H7 (cell line): ENCODE measurements around the gene BARX1. TPM values are rescaled to one million over a fixed set of nuclear protein-coding genes. Genes with fewer than 3 reads are reported as not detected.

Experiments
- DNase-seq: peaks from one replicate; pipeline ENCODE4 v3.0.0; 2012
- H3K27me3 ChIP-seq: 2 replicates; pipeline ENCODE4 v1.6.0; 2011; ENCODE audit warnings: mild to moderate bottlenecking, low read length; ENCODE audit not compliant: control insufficient read depth, insufficient read depth
- H3K36me3 ChIP-seq: replicated peaks from 2 replicates; pipeline ENCODE4 v1.5.1; 2011; ENCODE audit warnings: low read length; ENCODE audit not compliant: control insufficient read depth, insufficient read depth
- H3K4me3 ChIP-seq: 2 replicates; pipeline ENCODE4 v1.5.1; 2011; ENCODE audit warnings: low read depth, mild to moderate bottlenecking, control low read depth, low read length, moderate library complexity; ENCODE audit not compliant: insufficient read depth
- total RNA-seq: library from RNA; depleted of rRNA; stranded (reverse); fragments of >200 nt; shearing (Covaris generic); gene quantifications from 2 replicates; pipeline ENCODE4 v1.2.3, GENCODE V29; 2014; rRNA removed

BARX1 gene
- 79.7 and 80.4 TPM in 2 replicates for total RNA-seq

GRCh38 chr9:93955111-93955980 lies at the start of gene BARX1:
Gene BARX1, minus strand, starts transcription at chr9:93955355. Its CDS starts 209 bp downstream, at chr9:93955146.
- no peaks in the 10 kb centered on the region for H3K36me3 ChIP-seq
- peaks cover 94% of the 10 kb centered on the region for H3K27me3 ChIP-seq
- H3K4me3 ChIP-seq: peak within 1 kb of the TSS; percentile 44
- DNase-seq: peak; percentile 95

- Histone ChIP-seq H3K36me3 (no peaks in the 10 kb centered on the region), H3K4me3 (no peak overlapping the region), H3K27me3 (no peaks in the 10 kb centered on the region)
- peak; percentile 54 for DNase-seq
Measured at GRCh38 chr9:94002316-94003140, 47.4 kb upstream of the BARX1 start.

GRCh38 chr9:93996863-93997262 lies 41.7 kb upstream of the BARX1 start:
- no peaks in the 10 kb centered on the region for H3K27me3 ChIP-seq
- no peak for DNase-seq

GRCh38 chr9:93996367-93996766 lies 41.2 kb upstream of the BARX1 start:
- DNase-seq: no peak
- H3K4me3 ChIP-seq: no peak overlapping the region
- no peaks in the 10 kb centered on the region for H3K27me3 ChIP-seq
- H3K36me3 ChIP-seq: no peaks in the 10 kb centered on the region

More at GRCh38 chr9:93996863-93997262, 41.7 kb upstream of the BARX1 start:
- Histone ChIP-seq H3K36me3 (no peaks in the 10 kb centered on the region), H3K4me3 (no peak overlapping the region)

- Histone ChIP-seq H3K27me3 (no peaks in the 10 kb centered on the region), H3K36me3 (no peaks in the 10 kb centered on the region), H3K4me3 (no peak overlapping the region)
- no peak for DNase-seq
Measured at GRCh38 chr9:93994545-93994944, 39.4 kb upstream of the BARX1 start.

- Histone ChIP-seq H3K27me3 (no peaks in the 10 kb centered on the region), H3K36me3 (no peaks in the 10 kb centered on the region), H3K4me3 (no peak overlapping the region)
- no peak for DNase-seq
Measured at GRCh38 chr9:93994132-93994531, 39.0 kb upstream of the BARX1 start.

GRCh38 chr9:93992830-93993229 lies 37.7 kb upstream of the BARX1 start:
- Histone ChIP-seq H3K4me3 (no peak overlapping the region), H3K36me3 (no peaks in the 10 kb centered on the region), H3K27me3 (no peaks in the 10 kb centered on the region)
- DNase-seq: no peak

DNA sequence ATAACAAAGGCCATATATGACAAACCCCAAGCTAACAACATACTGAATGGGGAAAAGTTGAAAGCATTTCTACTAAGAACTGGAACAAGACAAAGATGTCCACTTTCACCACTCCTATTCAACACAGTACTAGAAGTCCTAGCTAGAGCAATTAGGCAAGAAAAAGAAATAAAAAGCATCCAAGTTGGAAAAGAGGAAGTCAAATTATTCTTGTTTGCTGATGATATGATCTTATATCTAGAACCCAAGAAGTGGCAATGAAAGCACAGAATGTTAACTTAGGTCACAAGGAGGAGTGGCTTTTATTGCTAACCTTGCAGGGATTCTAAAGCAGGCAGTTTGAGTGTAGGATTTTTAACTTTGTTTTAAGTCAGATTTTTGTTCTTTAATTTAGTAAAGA lies 35.3 kb upstream of the BARX1 start:
- no peak for DNase-seq
- Histone ChIP-seq H3K36me3 (no peaks in the 10 kb centered on the region), H3K4me3 (no peak overlapping the region), H3K27me3 (no peaks in the 10 kb centered on the region)

DNA sequence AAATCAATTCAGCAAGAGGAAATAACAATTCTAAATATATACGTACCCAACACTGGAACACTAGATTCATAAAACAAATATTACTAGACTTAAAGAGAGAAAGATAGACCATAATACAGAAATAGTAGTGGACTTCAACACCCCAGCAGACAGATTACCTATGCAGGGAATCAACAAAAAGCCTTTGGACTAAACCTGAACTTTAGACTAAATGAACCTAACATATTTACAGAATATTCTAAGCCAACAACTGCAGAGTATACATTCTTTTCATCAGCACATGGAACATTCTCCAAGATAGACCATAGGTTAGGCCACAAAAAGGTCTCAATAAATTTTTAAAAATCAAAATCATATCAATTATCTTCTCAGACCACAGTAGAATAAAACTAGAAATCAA lies 32.9 kb upstream of the BARX1 start:
- H3K36me3 ChIP-seq: no peaks in the 10 kb centered on the region
- no peak overlapping the region for H3K4me3 ChIP-seq
- DNase-seq: no peak
- no peaks in the 10 kb centered on the region for H3K27me3 ChIP-seq

- DNase-seq: peak; percentile 42
- Histone ChIP-seq H3K36me3 (no peaks in the 10 kb centered on the region), H3K4me3 (no peak overlapping the region), H3K27me3 (no peaks in the 10 kb centered on the region)
Measured at GRCh38 chr9:93984860-93985259, 29.7 kb upstream of the BARX1 start.

DNA sequence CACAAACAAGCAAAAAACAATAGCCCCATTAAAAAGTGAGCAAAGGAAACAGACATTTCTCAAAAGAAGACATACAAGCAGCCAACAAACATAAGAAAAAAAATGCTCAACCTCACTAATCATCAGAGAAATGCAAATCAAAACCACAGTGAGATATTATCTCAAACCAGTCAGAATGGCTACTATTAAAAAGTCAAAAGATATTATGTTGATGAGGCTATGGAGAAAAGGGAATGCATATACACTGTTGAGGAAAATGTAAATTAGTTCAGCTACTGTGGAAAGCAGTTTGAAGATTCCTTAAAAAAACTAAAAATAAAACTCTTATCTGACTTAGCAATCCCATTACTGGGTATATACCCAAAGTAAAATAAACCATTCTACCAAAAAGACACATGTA lies 28.7 kb upstream of the BARX1 start:
- Histone ChIP-seq H3K4me3 (no peak overlapping the region), H3K36me3 (no peaks in the 10 kb centered on the region), H3K27me3 (no peaks in the 10 kb centered on the region; the same call in 1 of the 2 replicates)
- DNase-seq: no peak

GRCh38 chr9:93979721-93980120 lies 24.6 kb upstream of the BARX1 start:
- Histone ChIP-seq H3K36me3 (no peaks in the 10 kb centered on the region), H3K27me3 (no peaks in the 10 kb centered on the region; the same call in 1 of the 2 replicates), H3K4me3 (no peak overlapping the region)
- no peak for DNase-seq

GRCh38 chr9:93978551-93978950 lies 23.4 kb upstream of the BARX1 start:
- Histone ChIP-seq H3K4me3 (no peak overlapping the region), H3K36me3 (no peaks in the 10 kb centered on the region), H3K27me3 (no peaks in the 10 kb centered on the region; the same call in 1 of the 2 replicates)
- peak; percentile 7 for DNase-seq

GRCh38 chr9:93976973-93977372 lies 21.8 kb upstream of the BARX1 start:
- H3K4me3 ChIP-seq: no peak overlapping the region
- DNase-seq: peak; percentile 20

GRCh38 chr9:93976081-93976480 lies 20.9 kb upstream of the BARX1 start:
- Histone ChIP-seq H3K4me3 (no peak overlapping the region), H3K36me3 (no peaks in the 10 kb centered on the region), H3K27me3 (no peaks in the 10 kb centered on the region; the same call in 1 of the 2 replicates)
- DNase-seq: peak; percentile 10

More at GRCh38 chr9:93976973-93977372, 21.8 kb upstream of the BARX1 start:
- no peaks in the 10 kb centered on the region; the same call in 1 of the 2 replicates for H3K27me3 ChIP-seq
- no peaks in the 10 kb centered on the region for H3K36me3 ChIP-seq
